ENCODE results near the gene CCL20. TPM values are rescaled to one million over a fixed set of nuclear protein-coding genes. Genes with fewer than 3 reads are reported as not detected.

CCL20 gene
- total and polyA plus RNA-seq, 2 of the 8 experiments (the other 6 are each of a cell fraction or from before 2014, with no cell fraction given): not detected

DNA sequence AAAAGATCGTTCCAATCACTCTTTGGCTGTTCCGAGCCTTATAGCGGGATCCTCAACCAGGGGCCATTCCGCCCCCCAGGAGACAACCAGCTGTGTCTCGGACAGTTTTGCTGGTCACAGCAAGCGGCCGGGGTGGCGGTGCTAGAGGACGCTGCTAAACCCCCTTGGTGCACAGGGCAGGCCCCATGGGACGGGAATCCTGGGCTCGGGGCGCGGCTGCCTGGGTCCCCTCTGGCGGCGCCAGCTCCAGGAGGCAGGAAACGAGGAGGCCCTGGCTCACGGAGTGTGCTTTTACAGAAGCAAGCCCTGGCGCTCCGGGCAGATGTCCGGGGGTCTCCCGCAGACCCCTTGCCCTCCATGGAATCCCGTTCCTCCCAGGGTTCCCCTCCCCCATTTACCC lies 45.8 kb upstream of the CCL20 start (continued):
- no peak for TF ChIP-seq SIN3A (conservative IDR thresholded peaks at IDR 0.05 in 1 of 2, IDR thresholded peaks at IDR 0.05 in 1 of 2; ENCODE audit: low read depth in 1 of 2, low read length in 2 of 2)

All from H1 (cell line).